GM19035 (cell line): ENCODE data around the gene OR2G6.
"Not testable (repeated sequence)": the region's sequence is repeated elsewhere in the genome, so short reads cannot be mapped to it uniquely, and the experiment has no call there.

Experiments
- ATAC-seq: cut with Tn5 transposase; IDR thresholded peaks from one replicate; pipeline ENCODE4 v1.9.1; 2021; ENCODE audit not compliant: unreplicated experiment

Gene OR2G6

DNA sequence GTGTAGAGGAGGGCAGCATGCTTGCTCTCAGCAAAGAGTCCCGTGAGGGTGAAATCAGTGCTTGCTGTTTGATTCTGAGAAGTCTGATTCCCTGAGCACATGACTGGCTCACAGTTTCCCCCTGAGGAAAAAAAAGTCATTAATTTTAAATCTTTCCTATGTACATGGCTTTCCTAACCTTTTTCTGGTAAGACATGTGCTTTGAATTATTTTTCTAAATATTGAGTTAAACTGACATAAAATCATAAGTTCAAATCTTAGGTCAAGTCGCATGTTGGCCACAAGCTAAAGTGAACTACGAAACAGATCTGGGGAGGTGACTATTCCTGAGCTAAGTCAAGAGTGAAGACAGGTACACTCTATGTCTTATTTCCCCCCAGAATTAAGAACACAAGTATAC lies 66.8 kb downstream of the OR2G6 start, which contains the start of gene OR2T34:
Gene OR2T34, minus strand, starts transcription at position 101 of the 400 bp plus-strand sequence. Its CDS starts 0 bp downstream, at position 101.
- not testable (repeated sequence) for ATAC-seq

- no peak for ATAC-seq
These were observed 68.5 kb downstream of the OR2G6 start for GRCh38 chr1:248576260-248576980.
